Neural cell (in vitro differentiated cells): Measurements from ENCODE around the gene SPAG6. TPM values are rescaled to one million over a fixed set of nuclear protein-coding genes. Genes with fewer than 3 reads are reported as not detected.

Experiments used
- H2AFZ ChIP-seq: fragments of 200-600, 300-800 bp; sonication (generic), shearing (Covaris generic); 2 replicates; pipeline ENCODE4 v1.6.0; 2014; ENCODE audit warnings: low read depth, mild to moderate bottlenecking, antibody characterized with exemption, low read length, moderate library complexity
- H3F3A ChIP-seq: fragments of 200-600 bp; shearing (Covaris generic); 2 replicates; pipeline ENCODE4 v1.6.1; 2016; ENCODE audit warnings: mild to moderate bottlenecking, moderate library complexity, mixed read lengths, antibody characterized with exemption, low read length; ENCODE audit not compliant: insufficient read depth, poor library complexity, severe bottlenecking
- H3K27ac ChIP-seq: fragments of 200-600, 300-800 bp; sonication (generic), shearing (Covaris generic); 2 replicates; pipeline ENCODE4 v1.5.1; 2014; ENCODE audit warnings: mild to moderate bottlenecking, low read length, moderate library complexity
- H3K27me3 ChIP-seq: fragments of 300-800, 200-600 bp; sonication (generic), shearing (Covaris generic); 2 replicates; pipeline ENCODE4 v1.6.0; 2014; ENCODE audit warnings: mild to moderate bottlenecking, low read depth, low read length, moderate library complexity; ENCODE audit not compliant: insufficient read depth
- H3K36me3 ChIP-seq: fragments of 300-800, 200-600 bp; sonication (generic), shearing (Covaris generic); 2 replicates; pipeline ENCODE4 v1.5.1; 2014; ENCODE audit warnings: mild to moderate bottlenecking, antibody characterized with exemption, low read length, moderate library complexity; ENCODE audit not compliant: insufficient read depth
- H3K4me2 ChIP-seq: fragments of 300-800, 200-600 bp; sonication (generic), shearing (Covaris generic); 2 replicates; pipeline ENCODE4 v1.6.0; 2014; ENCODE audit warnings: mild to moderate bottlenecking, low read length
- H3K4me3 ChIP-seq: fragments of 300-800, 200-600 bp; sonication (generic), shearing (Covaris generic); 2 replicates; pipeline ENCODE4 v1.5.1; 2014; ENCODE audit warnings: mild to moderate bottlenecking, low read length, moderate library complexity
- H3K79me2 ChIP-seq: fragments of 200-600 bp; shearing (Covaris generic); replicated peaks from 2 replicates; pipeline ENCODE4 v1.6.0; 2014; ENCODE audit warnings: mild to moderate bottlenecking, low read length, moderate library complexity; ENCODE audit not compliant: insufficient read depth
- H3K9ac ChIP-seq: fragments of 300-800, 200-600 bp; sonication (generic), shearing (Covaris generic); 2 replicates; pipeline ENCODE4 v1.6.1; 2016; ENCODE audit warnings: mild to moderate bottlenecking, low read length, mixed read lengths
- H3K9me2 ChIP-seq: fragments of 200-600 bp; shearing (Covaris generic); 2 replicates; pipeline ENCODE4 v1.6.1; 2016; ENCODE audit warnings: mild to moderate bottlenecking, low read length, mixed read lengths; ENCODE audit not compliant: insufficient read depth
- H3K9me3 ChIP-seq: fragments of 200-600, 300-800 bp; sonication (generic), shearing (Covaris generic); 2 replicates; pipeline ENCODE4 v1.6.1; 2016; ENCODE audit warnings: mild to moderate bottlenecking, mixed run types, low read length, moderate library complexity, mixed read lengths
- H4K20me1 ChIP-seq: fragments of 200-600 bp; shearing (Covaris generic); 2 replicates; pipeline ENCODE4 v1.6.1; 2016; ENCODE audit warnings: mild to moderate bottlenecking, mixed run types; ENCODE audit not compliant: insufficient read depth
- CTCF ChIP-seq: fragments of 450-650 bp; IDR thresholded peaks from 2 replicates; pipeline ENCODE4 v1.5.1; 2014; ENCODE audit warnings: antibody characterized with exemption, mild to moderate bottlenecking, moderate library complexity; ENCODE audit not compliant: poor library complexity, severe bottlenecking
- EP300 ChIP-seq: fragments of 450-650 bp; conservative IDR thresholded peaks from 2 replicates; pipeline ENCODE4 v1.6.1; 2014; ENCODE audit warnings: antibody characterized with exemption, mild to moderate bottlenecking, moderate library complexity; ENCODE audit not compliant: poor library complexity, severe bottlenecking
- EZH2 ChIP-seq: fragments of 200-600, 300-800 bp; shearing (Covaris generic), sonication (generic); IDR thresholded peaks from 2 replicates; pipeline ENCODE4 v1.6.1; 2014; ENCODE audit warnings: antibody characterized with exemption, low read length, borderline replicate concordance, mild to moderate bottlenecking; ENCODE audit not compliant: insufficient read depth, poor library complexity, severe bottlenecking
- MXI1 ChIP-seq: fragments of 450-650 bp; conservative IDR thresholded peaks from 2 replicates; pipeline ENCODE4 v1.6.1; 2014; ENCODE audit warnings: antibody characterized with exemption, mild to moderate bottlenecking; ENCODE audit not compliant: poor library complexity, severe bottlenecking
- POLR2AphosphoS5 ChIP-seq: IDR thresholded peaks from 2 replicates; pipeline ENCODE4 v1.6.1; 2012
- RAD21 ChIP-seq: fragments of 450-650 bp; conservative IDR thresholded peaks from 2 replicates; pipeline ENCODE4 v1.6.1; 2014; ENCODE audit warnings: antibody characterized with exemption, mild to moderate bottlenecking, moderate library complexity
- REST ChIP-seq: IDR thresholded peaks from 2 replicates; pipeline ENCODE4 v1.6.1; 2012; ENCODE audit warnings: borderline replicate concordance
- SMC3 ChIP-seq: fragments of 450-650 bp; conservative IDR thresholded peaks from 2 replicates; pipeline ENCODE4 v1.6.1; 2014; ENCODE audit warnings: antibody characterized with exemption, mild to moderate bottlenecking, moderate library complexity; ENCODE audit not compliant: poor library complexity
- TAF1 ChIP-seq: IDR thresholded peaks from 2 replicates; pipeline ENCODE4 v1.6.1; 2012; ENCODE audit warnings: low read depth
- polyA plus RNA-seq: library from polyadenylated mRNA; depleted of rRNA; stranded (reverse); fragments of >200 nt; gene quantifications from 2 replicates; pipeline ENCODE4 v1.2.3, GENCODE V29; 2014

Gene SPAG6
- polyA plus RNA-seq, 1 donor from 2014 or later = 0.36 TPM

GRCh38 chr10:22445495-22445894, 100.2 kb downstream of the SPAG6 start:
- no peaks in the 10 kb centered on the region for H4K20me1 ChIP-seq
- no peaks in the 10 kb centered on the region for H3K36me3 ChIP-seq
- no peak for TF ChIP-seq EP300
- TF ChIP-seq RAD21 = no peak
- no peak for TF ChIP-seq CTCF
- no peak for TF ChIP-seq TAF1
- no peak for TF ChIP-seq REST
- TF ChIP-seq SMC3 = no peak
- TF ChIP-seq EZH2 = no peak
- no peak for TF ChIP-seq MXI1
- no peak for TF ChIP-seq POLR2AphosphoS5
- H3K9ac ChIP-seq = no peak overlapping the region
- H3K4me3 ChIP-seq = no peak overlapping the region
- no peaks in the 10 kb centered on the region for H3K27me3 ChIP-seq
- H3K9me2 ChIP-seq = no peaks in the 10 kb centered on the region
- H3K9me3 ChIP-seq = no peaks in the 10 kb centered on the region
- H3K79me2 ChIP-seq = no peaks in the 10 kb centered on the region
- H3K4me2 ChIP-seq = no peak overlapping the region
- no peak overlapping the region for H3K27ac ChIP-seq
- no peaks in the 10 kb centered on the region for H3F3A ChIP-seq
- no peak overlapping the region for H2AFZ ChIP-seq

GRCh38 chr10:22447068-22447467, 101.8 kb downstream of the SPAG6 start:
- no peaks in the 10 kb centered on the region for H4K20me1 ChIP-seq
- no peak overlapping the region for H2AFZ ChIP-seq
- no peak overlapping the region for H3K9ac ChIP-seq
- H3K9me2 ChIP-seq = no peaks in the 10 kb centered on the region
- no peaks in the 10 kb centered on the region for H3K27me3 ChIP-seq
- no peak overlapping the region for H3K27ac ChIP-seq
- no peak overlapping the region for H3K4me2 ChIP-seq
- H3K79me2 ChIP-seq = no peaks in the 10 kb centered on the region
- no peaks in the 10 kb centered on the region for H3K36me3 ChIP-seq
- no peaks in the 10 kb centered on the region for H3F3A ChIP-seq
- TF ChIP-seq EP300 (no peak), SMC3 (no peak), EZH2 (no peak), CTCF (no peak), POLR2AphosphoS5 (no peak), MXI1 (no peak)
- no peaks in the 10 kb centered on the region for H3K9me3 ChIP-seq
- no peak overlapping the region for H3K4me3 ChIP-seq
